HTR-8/SVneo (cell line): Measurements from ENCODE around the gene HCST.
"Not testable (repeated sequence)": the region's sequence is repeated elsewhere in the genome, so short reads cannot be mapped to it uniquely, and the experiment has no call there.

Experiments used
- DNase-seq: peaks from one replicate; pipeline ENCODE4 v3.0.0; 2011; ENCODE audit warnings: low spot score, mixed read lengths; ENCODE audit not compliant: insufficient read length
- FAIRE-seq: peaks from 2 replicates; lab custom pipeline; 2011; peaks lifted over from hg19 to GRCh38; lab: Jason Lieb, UNC

The HCST gene

GRCh38 chr19:35901854-35902661 lies at the start of gene HCST:
Gene HCST, plus strand, starts transcription at chr19:35902529. Its CDS starts 65 bp downstream, at chr19:35902594.
- FAIRE-seq: no peak
- no peak for DNase-seq

GRCh38 chr19:35853038-35853756 lies 49.1 kb upstream of the HCST start:
- DNase-seq (no peak), FAIRE-seq (no peak)

- DNase-seq: peak; percentile 48
- FAIRE-seq: no peak
Measured at GRCh38 chr19:35856546-35857149, 45.7 kb upstream of the HCST start, which contains the start of gene KIRREL2. Gene KIRREL2, plus strand, starts transcription at chr19:35856911. Its CDS starts 209 bp downstream, at chr19:35857120.

GRCh38 chr19:35858311-35858710 lies 44.0 kb upstream of the HCST start:
- no peak for DNase-seq
- no peak for FAIRE-seq

- FAIRE-seq (no peak), DNase-seq (no peak)
Measured at GRCh38 chr19:35859414-35859813, 42.9 kb upstream of the HCST start.

GRCh38 chr19:35860436-35860817 lies 41.9 kb upstream of the HCST start:
- peak; percentile 38 for FAIRE-seq

GRCh38 chr19:35860818-35861639 lies 41.3 kb upstream of the HCST start:
- no peak for FAIRE-seq
- DNase-seq: no peak

More at GRCh38 chr19:35860436-35860817, 41.9 kb upstream of the HCST start:
- DNase-seq: no peak

- no peak for DNase-seq
- FAIRE-seq: no peak
Measured at GRCh38 chr19:35861640-35862160, 40.6 kb upstream of the HCST start.

GRCh38 chr19:35862528-35862927 lies 39.8 kb upstream of the HCST start:
- DNase-seq (no peak), FAIRE-seq (no peak)

GRCh38 chr19:35863018-35863417 lies 39.3 kb upstream of the HCST start:
- DNase-seq (no peak), FAIRE-seq (no peak)

- FAIRE-seq: peak; percentile 67
- DNase-seq: peak; percentile 67
Measured at GRCh38 chr19:35868172-35868822, 34.0 kb upstream of the HCST start, which contains the start of gene APLP1. Gene APLP1, plus strand, starts transcription at chr19:35868574. Its CDS starts 63 bp downstream, at chr19:35868637.

- no peak for DNase-seq
- FAIRE-seq: no peak
Measured at GRCh38 chr19:35868823-35869326, 33.5 kb upstream of the HCST start.

GRCh38 chr19:35869327-35870123 lies 32.8 kb upstream of the HCST start:
- FAIRE-seq (peak; percentile 72), DNase-seq (peak; percentile 67)

GRCh38 chr19:35870124-35870736 lies 32.1 kb upstream of the HCST start:
- DNase-seq: peak; percentile 46
- FAIRE-seq: not testable (repeated sequence)

GRCh38 chr19:35870798-35871197 lies 31.5 kb upstream of the HCST start:
- DNase-seq (no peak), FAIRE-seq (no peak)

GRCh38 chr19:35871611-35872010 lies 30.7 kb upstream of the HCST start:
- no peak for DNase-seq
- FAIRE-seq: no peak

GRCh38 chr19:35872180-35872579 lies 30.1 kb upstream of the HCST start:
- DNase-seq: no peak
- FAIRE-seq: no peak
